Nephron progenitor cell (in vitro differentiated cells): Measurements from ENCODE around the gene DNAL1.
"Not testable (repeated sequence)": the region's sequence is repeated elsewhere in the genome, so short reads cannot be mapped to it uniquely, and the experiment has no call there.

Experiments
- DNase-seq: peaks from one replicate; pipeline ENCODE4 v3.0.0; 2021
- H3K27ac Mint-ChIP-seq: 2 replicates; pipeline ENCODE4 v1.8.0; 2021; ENCODE audit warnings: mild to moderate bottlenecking, moderate library complexity, mixed read lengths
- H3K27me3 Mint-ChIP-seq: 2 replicates; pipeline ENCODE4 v1.8.0; 2021; ENCODE audit warnings: mild to moderate bottlenecking, low read depth, mixed read lengths; ENCODE audit not compliant: poor library complexity
- H3K36me3 Mint-ChIP-seq: 2 replicates; pipeline ENCODE4 v1.8.0; 2021; ENCODE audit warnings: low read depth, mixed read lengths
- H3K4me1 Mint-ChIP-seq: 2 replicates; pipeline ENCODE4 v1.8.0; 2021; ENCODE audit warnings: mixed read lengths
- H3K4me3 Mint-ChIP-seq: 2 replicates; pipeline ENCODE4 v1.8.0; 2021; ENCODE audit warnings: mild to moderate bottlenecking, moderate library complexity, mixed read lengths
- H3K9me3 Mint-ChIP-seq: 2 replicates; pipeline ENCODE4 v1.8.0; 2021; ENCODE audit warnings: mild to moderate bottlenecking, moderate library complexity, mixed read lengths
- CTCF ChIP-seq: fragments of 200-600 bp; sonication (generic); IDR thresholded peaks from 2 replicates; pipeline ENCODE4 v1.5.0; 2021; ENCODE audit warnings: antibody characterized with exemption

Gene DNAL1

GRCh38 chr14:73651005-73651404, 6.2 kb downstream of the DNAL1 start:
- Mint-ChIP-seq H3K9me3 (no peaks in the 10 kb centered on the region), H3K4me3 (no peak overlapping the region), H3K27me3 (no peaks in the 10 kb centered on the region), H3K36me3 (peaks cover 38% of the 10 kb centered on the region), H3K4me1 (no peaks in the 10 kb centered on the region), H3K27ac (no peak overlapping the region)
- DNase-seq, result no peak
- no peak for TF ChIP-seq CTCF

GRCh38 chr14:73655851-73656250, 11.1 kb downstream of the DNAL1 start:
- H3K4me3 Mint-ChIP-seq, result no peak overlapping the region
- no peak overlapping the region for H3K27ac Mint-ChIP-seq
- no peaks in the 10 kb centered on the region for H3K9me3 Mint-ChIP-seq
- no peak for TF ChIP-seq CTCF
- no peak for DNase-seq
- no peaks in the 10 kb centered on the region for H3K27me3 Mint-ChIP-seq
- peaks cover 55% of the 10 kb centered on the region for H3K36me3 Mint-ChIP-seq
- no peaks in the 10 kb centered on the region for H3K4me1 Mint-ChIP-seq

- not testable (repeated sequence) for DNase-seq, H3K4me3 Mint-ChIP-seq, H3K4me1 Mint-ChIP-seq, H3K9me3 Mint-ChIP-seq, H3K27me3 Mint-ChIP-seq, H3K27ac Mint-ChIP-seq
- H3K36me3 Mint-ChIP-seq, result peaks cover 46% of the 10 kb centered on the region
These were observed 14.4 kb downstream of the DNAL1 start for GRCh38 chr14:73659202-73659601.

- peaks cover 50% of the 10 kb centered on the region for H3K36me3 Mint-ChIP-seq
- H3K27me3 Mint-ChIP-seq, result no peaks in the 10 kb centered on the region
- TF ChIP-seq CTCF, result no peak
- no peak overlapping the region for H3K27ac Mint-ChIP-seq
- H3K9me3 Mint-ChIP-seq, result peaks cover 3% of the 10 kb centered on the region
- H3K4me3 Mint-ChIP-seq, result no peak overlapping the region
- DNase-seq, result no peak
- no peaks in the 10 kb centered on the region for H3K4me1 Mint-ChIP-seq
These were observed 15.7 kb downstream of the DNAL1 start for GRCh38 chr14:73660511-73660910.

GRCh38 chr14:73661872-73662271, 17.1 kb downstream of the DNAL1 start:
- peaks cover 3% of the 10 kb centered on the region for H3K9me3 Mint-ChIP-seq
- no peak for TF ChIP-seq CTCF
- no peak overlapping the region for H3K4me3 Mint-ChIP-seq
- H3K27ac Mint-ChIP-seq, result no peak overlapping the region
- no peaks in the 10 kb centered on the region for H3K4me1 Mint-ChIP-seq
- H3K27me3 Mint-ChIP-seq, result no peaks in the 10 kb centered on the region
- peaks cover 50% of the 10 kb centered on the region for H3K36me3 Mint-ChIP-seq
- DNase-seq, result no peak

GRCh38 chr14:73662487-73662943, 17.7 kb downstream of the DNAL1 start:
- no peak overlapping the region for H3K27ac Mint-ChIP-seq
- peaks cover 50% of the 10 kb centered on the region for H3K36me3 Mint-ChIP-seq
- no peak for TF ChIP-seq CTCF
- H3K4me1 Mint-ChIP-seq, result no peaks in the 10 kb centered on the region
- no peak overlapping the region for H3K4me3 Mint-ChIP-seq
- H3K27me3 Mint-ChIP-seq, result no peaks in the 10 kb centered on the region
- H3K9me3 Mint-ChIP-seq, result peaks cover 3% of the 10 kb centered on the region
- no peak for DNase-seq
